ENCODE results near the gene CDS2.

- TF ChIP-seq POLR2A (IDR thresholded peaks at IDR 0.05; ENCODE audit: extremely low read depth, insufficient read length) (no peak), CTCF (IDR thresholded peaks at IDR 0.05; ENCODE audit: low read depth, low read length) (no peak), MAX (IDR thresholded peaks at IDR 0.05; ENCODE audit: low read depth, low read length) (no peak)
These were observed 23.6 kb downstream of the CDS2 start for GRCh38 chr20:5150226-5151076.

All from NB4 (cell line).